HG02840 (cell line): ENCODE data around the gene ECT2.
"Not testable (repeated sequence)": the region's sequence is repeated elsewhere in the genome, so short reads cannot be mapped to it uniquely, and the experiment has no call there.

ENCODE experiments used
- ATAC-seq: cut with Tn5 transposase; IDR thresholded peaks from one replicate; pipeline ENCODE4 v1.9.1; 2021; ENCODE audit warnings: mild to moderate bottlenecking, moderate library complexity, moderate number of reproducible peaks; ENCODE audit not compliant: unreplicated experiment, low FRiP score

Gene ECT2

GRCh38 chr3:172726380-172726779, 24.1 kb upstream of the ECT2 start:
- ATAC-seq = no peak

- no peak for ATAC-seq
Observed at GRCh38 chr3:172735014-172735413, 15.5 kb upstream of the ECT2 start.

GRCh38 chr3:172739462-172739861, 11.1 kb upstream of the ECT2 start:
- no peak for ATAC-seq

- no peak for ATAC-seq
Observed at GRCh38 chr3:172746475-172746874, 4.1 kb upstream of the ECT2 start.

- ATAC-seq = no peak
Observed at GRCh38 chr3:172749230-172749965, 1.1 kb upstream of the ECT2 start.

GRCh38 chr3:172750069-172750367, 508 bp upstream of the ECT2 start:
- no peak for ATAC-seq

- peak; percentile 15 for ATAC-seq
Observed at GRCh38 chr3:172751175-172751704, 714 bp downstream of the ECT2 start.

GRCh38 chr3:172752651-172753050, 2.1 kb downstream of the ECT2 start:
- ATAC-seq = no peak

- ATAC-seq = no peak
Observed at GRCh38 chr3:172753125-172753524, 2.6 kb downstream of the ECT2 start.

GRCh38 chr3:172760416-172760815, 9.9 kb downstream of the ECT2 start:
- not testable (repeated sequence) for ATAC-seq

- ATAC-seq = no peak
Observed at GRCh38 chr3:172766241-172766640, 15.7 kb downstream of the ECT2 start.

- ATAC-seq = no peak
Observed at GRCh38 chr3:172766718-172767405, 16.3 kb downstream of the ECT2 start.

- ATAC-seq = no peak
Observed at GRCh38 chr3:172770382-172770781, 19.9 kb downstream of the ECT2 start.

- no peak for ATAC-seq
Observed at GRCh38 chr3:172771672-172772071, 21.1 kb downstream of the ECT2 start.

GRCh38 chr3:172776049-172776717, 25.7 kb downstream of the ECT2 start:
- no peak for ATAC-seq

- no peak for ATAC-seq
Observed at GRCh38 chr3:172777901-172778300, 27.4 kb downstream of the ECT2 start.

GRCh38 chr3:172782235-172782634, 31.7 kb downstream of the ECT2 start:
- ATAC-seq = no peak

GRCh38 chr3:172786036-172786435, 35.5 kb downstream of the ECT2 start:
- ATAC-seq = no peak

- no peak for ATAC-seq
Observed at GRCh38 chr3:172787019-172787418, 36.5 kb downstream of the ECT2 start.

GRCh38 chr3:172787746-172788145, 37.2 kb downstream of the ECT2 start:
- ATAC-seq = no peak

GRCh38 chr3:172799246-172799645, 48.7 kb downstream of the ECT2 start:
- no peak for ATAC-seq
